Activated CD8-positive, alpha-beta T cell treated with anti-CD3 and anti-CD28 coated beads for 36 hours (primary cell): Measurements from ENCODE around the gene EDC4. TPM values are rescaled to one million over a fixed set of nuclear protein-coding genes. Genes with fewer than 3 reads are reported as not detected.

ENCODE experiments used
- ATAC-seq: fragments of 200-7000 bp; cut with Tn5 transposase; one replicate; pipeline ENCODE4 v1.10.0; 2021; ENCODE audit warnings: mild to moderate bottlenecking, moderate library complexity
- CTCF ChIA-PET: fragments of 350-600 bp; sonication (Branson Sonifier 250); formaldehyde crosslinking; loops from one replicate; lab custom pipeline; 2021; ENCODE audit warnings: antibody characterized with exemption; lab: Charles Lee
- POLR2A ChIA-PET: fragments of 350-600 bp; sonication (Branson Sonifier 250); formaldehyde crosslinking; loops from one replicate; lab custom pipeline; 2021; ENCODE audit warnings: antibody characterized with exemption; lab: Charles Lee
- DNase-seq: peaks from one replicate; pipeline ENCODE4 v3.0.0-alpha.2; 2020
- H3K27ac Mint-ChIP-seq: one replicate; pipeline ENCODE4 v1.8.0; 2021; ENCODE audit warnings: mild to moderate bottlenecking, mixed read lengths
- H3K27me3 Mint-ChIP-seq: one replicate; pipeline ENCODE4 v1.8.0; 2021; ENCODE audit warnings: mixed read lengths
- H3K36me3 Mint-ChIP-seq: one replicate; pipeline ENCODE4 v1.8.0; 2021; ENCODE audit warnings: low read depth, mixed read lengths
- H3K4me1 Mint-ChIP-seq: one replicate; pipeline ENCODE4 v1.8.0; 2021; ENCODE audit warnings: low read depth, mixed read lengths
- H3K4me3 Mint-ChIP-seq: one replicate; pipeline ENCODE4 v1.8.0; 2021; ENCODE audit warnings: mild to moderate bottlenecking, moderate library complexity, mixed read lengths
- H3K9me3 Mint-ChIP-seq: one replicate; pipeline ENCODE4 v1.8.0; 2021; ENCODE audit warnings: mixed read lengths
- intact Hi-C: fragments of 100-400 bp; cut with micrococcal nuclease; formaldehyde crosslinking; loops from one replicate; pipeline ENCODE4 v1.10.0; 2022
- total RNA-seq, 2 experiments: library from RNA; stranded (reverse); gene quantifications; one replicate each; pipeline ENCODE4 v1.2.3, GENCODE V29; 2021
- TF ChIP-seq, protein P1 (sequence below): fragments of 200-600 bp; IDR thresholded peaks from one replicate; pipeline ENCODE4 v1.8.0; 2022; ENCODE audit warnings: antibody characterized with exemption, mild to moderate bottlenecking

The EDC4 gene
- total RNA-seq, result 10 to 100 TPM; 78.7 to 90.9 TPM

DNA sequence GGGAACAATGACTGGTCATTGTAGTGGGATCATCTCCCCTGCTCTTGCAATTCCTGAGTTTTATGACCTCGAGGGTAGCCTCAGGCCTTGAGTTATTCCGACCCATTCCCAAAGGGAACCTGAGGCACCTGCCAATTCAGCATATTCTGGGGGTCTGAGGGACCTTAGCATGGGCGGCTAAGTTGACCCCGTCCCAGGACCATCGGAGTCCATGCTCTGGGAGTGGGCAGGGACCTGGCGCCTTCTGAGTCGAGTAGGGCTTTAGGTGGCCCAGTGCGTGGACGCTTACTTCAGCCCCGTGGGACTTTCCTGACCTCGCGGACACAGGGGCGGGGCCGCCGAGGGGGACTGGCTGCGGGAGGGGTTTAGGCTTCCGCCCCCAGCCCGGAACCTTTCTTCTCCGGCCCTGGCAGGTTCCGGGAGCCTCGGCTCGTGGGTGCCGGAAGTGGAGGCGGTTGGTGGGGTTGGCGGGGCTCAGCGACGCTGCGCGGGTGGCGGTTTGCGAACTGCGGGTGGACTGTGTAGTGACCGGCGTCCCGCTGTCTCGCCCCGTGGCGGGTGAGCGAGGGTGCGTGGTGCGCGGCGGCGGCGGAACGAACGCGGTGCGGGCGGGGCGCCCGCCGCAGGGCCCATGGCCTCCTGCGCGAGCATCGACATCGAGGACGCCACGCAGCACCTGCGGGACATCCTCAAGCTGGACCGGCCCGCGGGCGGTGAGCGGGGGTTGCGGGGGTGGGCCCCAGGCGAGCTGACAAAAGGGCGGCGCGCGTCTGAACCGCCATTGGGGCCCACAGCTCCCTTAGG is at the start of gene EDC4:
TSS of gene EDC4 (plus strand) at position 422 of the 804 bp plus-strand sequence. CDS start at position 632, 210 bp downstream.
- peak; percentile 89 for DNase-seq
- intact Hi-C loops, result no loop called here
- peaks cover 27% of the 10 kb centered on the region for H3K4me1 Mint-ChIP-seq
- ChIA-PET POLR2A (interaction anchor here (0.7 to 2.4 kb wide), 13 partner anchors 11 to 66 kb away, joined by 3 to 12 read pairs (median 4); partner anchors contain the start of genes CENPT, NRN1L, NUTF2 and PSKH1), CTCF (interaction anchor here (0.7 to 3.0 kb wide), 5 partner anchors 9 to 168 kb away, joined by 3 to 33 read pairs (median 3); partner anchors contain the start of gene NRN1L)
- H3K4me3 Mint-ChIP-seq, result peak within 1 kb of the TSS; percentile 82
- no peaks in the 10 kb centered on the region for H3K9me3 Mint-ChIP-seq
- H3K27me3 Mint-ChIP-seq, result no peaks in the 10 kb centered on the region
- H3K27ac Mint-ChIP-seq, result peak within 1 kb of the TSS; percentile 93
- TF ChIP-seq, protein P1, sequence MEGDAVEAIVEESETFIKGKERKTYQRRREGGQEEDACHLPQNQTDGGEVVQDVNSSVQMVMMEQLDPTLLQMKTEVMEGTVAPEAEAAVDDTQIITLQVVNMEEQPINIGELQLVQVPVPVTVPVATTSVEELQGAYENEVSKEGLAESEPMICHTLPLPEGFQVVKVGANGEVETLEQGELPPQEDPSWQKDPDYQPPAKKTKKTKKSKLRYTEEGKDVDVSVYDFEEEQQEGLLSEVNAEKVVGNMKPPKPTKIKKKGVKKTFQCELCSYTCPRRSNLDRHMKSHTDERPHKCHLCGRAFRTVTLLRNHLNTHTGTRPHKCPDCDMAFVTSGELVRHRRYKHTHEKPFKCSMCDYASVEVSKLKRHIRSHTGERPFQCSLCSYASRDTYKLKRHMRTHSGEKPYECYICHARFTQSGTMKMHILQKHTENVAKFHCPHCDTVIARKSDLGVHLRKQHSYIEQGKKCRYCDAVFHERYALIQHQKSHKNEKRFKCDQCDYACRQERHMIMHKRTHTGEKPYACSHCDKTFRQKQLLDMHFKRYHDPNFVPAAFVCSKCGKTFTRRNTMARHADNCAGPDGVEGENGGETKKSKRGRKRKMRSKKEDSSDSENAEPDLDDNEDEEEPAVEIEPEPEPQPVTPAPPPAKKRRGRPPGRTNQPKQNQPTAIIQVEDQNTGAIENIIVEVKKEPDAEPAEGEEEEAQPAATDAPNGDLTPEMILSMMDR, result no peak
- ATAC-seq, result peak; percentile 90
- H3K36me3 Mint-ChIP-seq, result peaks cover 17% of the 10 kb centered on the region

GRCh38 chr16:67825119-67825518 is 47.7 kb upstream of the EDC4 start:
- Mint-ChIP-seq H3K4me1 (no peaks in the 10 kb centered on the region), H3K36me3 (peaks cover 2% of the 10 kb centered on the region), H3K9me3 (no peaks in the 10 kb centered on the region), H3K27ac (no peak overlapping the region), H3K4me3 (no peak overlapping the region), H3K27me3 (no peaks in the 10 kb centered on the region)
- TF ChIP-seq, protein P1, result no peak
- ChIA-PET CTCF (interaction anchor here (12.2 kb wide), 1 partner anchor 8 kb away, joined by 132 read pairs; no protein-coding TSS in a partner anchor), POLR2A (no interaction called here)
- ATAC-seq (no peak), DNase-seq (no peak)
- intact Hi-C loops, result no loop called here

DNA sequence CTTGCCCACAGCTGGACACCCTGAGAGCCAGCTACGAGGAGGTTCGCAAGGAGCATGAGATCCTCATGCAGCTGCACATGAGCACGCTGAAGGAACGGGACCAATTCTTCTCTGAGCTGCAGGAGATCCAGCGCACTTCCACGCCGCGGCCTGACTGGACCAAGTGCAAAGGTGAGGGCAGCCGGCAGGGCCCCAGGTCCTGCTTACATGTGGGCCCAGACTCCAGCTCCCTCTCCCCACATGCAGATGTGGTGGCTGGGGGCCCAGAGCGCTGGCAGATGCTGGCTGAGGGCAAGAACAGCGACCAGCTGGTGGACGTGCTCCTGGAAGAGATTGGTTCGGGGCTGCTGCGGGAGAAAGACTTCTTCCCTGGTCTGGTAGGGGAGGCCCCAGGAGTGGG is 46.9 kb upstream of the EDC4 start:
- ChIA-PET POLR2A (interaction anchor here (0.9 to 1.0 kb wide), 2 partner anchors 8 to 20 kb away, joined by 3 read pairs; no protein-coding TSS in a partner anchor), CTCF (interaction anchor here (12.2 kb wide), 1 partner anchor 9 kb away, joined by 132 read pairs; no protein-coding TSS in a partner anchor)
- intact Hi-C loops, result no loop called here
- peaks cover 5% of the 10 kb centered on the region for H3K36me3 Mint-ChIP-seq
- H3K9me3 Mint-ChIP-seq, result no peaks in the 10 kb centered on the region
- no peak overlapping the region for H3K27ac Mint-ChIP-seq
- TF ChIP-seq, protein P1, result no peak
- no peaks in the 10 kb centered on the region for H3K4me1 Mint-ChIP-seq
- ATAC-seq (no peak), DNase-seq (no peak)
- no peak overlapping the region for H3K4me3 Mint-ChIP-seq
- no peaks in the 10 kb centered on the region for H3K27me3 Mint-ChIP-seq

DNA sequence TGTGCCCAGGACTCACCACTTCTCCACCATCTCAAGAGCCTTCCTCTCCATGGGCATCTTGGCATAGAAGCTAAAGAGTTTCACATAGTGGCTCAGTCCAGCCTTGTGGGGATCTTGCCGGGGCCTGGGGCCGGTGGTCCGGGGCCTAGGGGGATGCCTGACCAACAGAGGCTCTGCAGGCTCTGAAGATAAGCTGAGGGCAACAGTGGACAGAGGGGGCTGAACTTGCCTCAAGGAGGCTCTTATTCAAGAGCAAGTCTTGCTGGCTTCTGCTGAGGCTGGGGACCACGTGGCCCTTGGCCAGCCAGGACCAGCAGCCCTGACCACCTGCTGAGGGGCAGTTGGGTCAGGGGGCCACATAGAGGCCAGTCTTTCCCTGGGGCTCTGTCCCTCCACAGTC is 44.2 kb upstream of the EDC4 start:
- POLR2A ChIA-PET, result interaction anchor here (1.1 kb wide), 2 partner anchors 10 to 57 kb away, joined by 4 to 5 read pairs; no protein-coding TSS in a partner anchor
- Mint-ChIP-seq H3K4me1 (peaks cover 9% of the 10 kb centered on the region), H3K27ac (no peak overlapping the region), H3K9me3 (no peaks in the 10 kb centered on the region), H3K4me3 (no peak overlapping the region), H3K36me3 (peaks cover 7% of the 10 kb centered on the region), H3K27me3 (no peaks in the 10 kb centered on the region)
- TF ChIP-seq, protein P1, result no peak
- no peak for ATAC-seq
- intact Hi-C loops, result no loop called here
- CTCF ChIA-PET, result interaction anchor here (1.9 to 12.2 kb wide), 2 partner anchors 12 to 55 kb away, joined by 4 to 132 read pairs; no protein-coding TSS in a partner anchor
- DNase-seq, result no peak
